ENCODE results near the gene NFILZ. TPM values are rescaled to one million over a fixed set of nuclear protein-coding genes. Genes with fewer than 3 reads are reported as not detected.

Gene NFILZ
- total RNA-seq, 1 donor from 2014 or later = not detected

DNA sequence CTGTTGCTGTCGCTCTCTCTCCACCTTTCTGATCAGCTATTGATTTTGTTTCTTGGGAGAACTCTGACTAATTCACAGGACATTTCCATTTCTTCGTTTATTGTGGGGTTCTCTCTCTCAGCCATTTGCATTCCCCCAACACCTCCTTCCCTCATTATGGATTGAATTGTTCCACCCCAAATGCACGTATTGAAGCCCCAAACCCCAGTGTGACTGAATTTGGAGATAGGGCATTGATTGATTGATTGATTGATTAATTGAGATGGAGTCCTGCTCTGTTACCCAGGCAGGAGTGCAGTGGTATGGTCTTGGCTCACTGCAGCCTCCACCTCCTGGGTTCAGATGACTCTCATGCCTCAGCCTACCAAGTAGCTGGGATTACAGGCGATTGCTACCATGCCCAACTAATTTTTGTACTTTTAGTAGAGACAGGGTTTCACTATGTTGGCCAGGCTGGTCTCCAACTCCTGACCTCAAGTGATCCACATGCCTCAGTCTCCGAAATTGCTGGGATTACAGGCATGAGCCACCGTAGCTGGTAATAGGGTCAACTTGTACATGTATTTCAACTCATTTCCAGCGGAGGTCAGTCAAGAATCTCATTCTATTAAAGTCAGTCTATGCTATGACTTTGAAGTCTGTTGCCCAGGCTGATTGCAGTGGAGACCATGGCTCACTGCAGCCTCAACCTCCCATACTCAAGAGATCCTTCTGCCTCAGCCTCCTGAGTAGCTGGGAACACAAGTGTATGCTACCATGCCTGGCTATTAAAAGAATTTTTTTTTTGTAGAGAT lies 13.6 kb downstream of the NFILZ start:
- H3K4me3 ChIP-seq = no peak overlapping the region
- H3K4me1 ChIP-seq = peaks cover 5% of the 10 kb centered on the region
- no peaks in the 10 kb centered on the region for H4K20me1 ChIP-seq (ENCODE audit: low read depth)
- Mint-ChIP-seq H3K4me3 (no peak overlapping the region), H3K4me1 (peaks cover 5% of the 10 kb centered on the region), H3K9me3 (peaks cover 6% of the 10 kb centered on the region), H3K36me3 (no peaks in the 10 kb centered on the region), H3K27ac (no peak overlapping the region), H3K27me3 (ENCODE audit: insufficient read depth, low read depth) (peaks cover 14% of the 10 kb centered on the region)
- no peak for TF ChIP-seq EZH2 (IDR thresholded peaks at IDR 0.05)
- TF ChIP-seq EZH2phosphoT487 (IDR thresholded peaks at IDR 0.05) = no peak
- TF ChIP-seq, protein P1, sequence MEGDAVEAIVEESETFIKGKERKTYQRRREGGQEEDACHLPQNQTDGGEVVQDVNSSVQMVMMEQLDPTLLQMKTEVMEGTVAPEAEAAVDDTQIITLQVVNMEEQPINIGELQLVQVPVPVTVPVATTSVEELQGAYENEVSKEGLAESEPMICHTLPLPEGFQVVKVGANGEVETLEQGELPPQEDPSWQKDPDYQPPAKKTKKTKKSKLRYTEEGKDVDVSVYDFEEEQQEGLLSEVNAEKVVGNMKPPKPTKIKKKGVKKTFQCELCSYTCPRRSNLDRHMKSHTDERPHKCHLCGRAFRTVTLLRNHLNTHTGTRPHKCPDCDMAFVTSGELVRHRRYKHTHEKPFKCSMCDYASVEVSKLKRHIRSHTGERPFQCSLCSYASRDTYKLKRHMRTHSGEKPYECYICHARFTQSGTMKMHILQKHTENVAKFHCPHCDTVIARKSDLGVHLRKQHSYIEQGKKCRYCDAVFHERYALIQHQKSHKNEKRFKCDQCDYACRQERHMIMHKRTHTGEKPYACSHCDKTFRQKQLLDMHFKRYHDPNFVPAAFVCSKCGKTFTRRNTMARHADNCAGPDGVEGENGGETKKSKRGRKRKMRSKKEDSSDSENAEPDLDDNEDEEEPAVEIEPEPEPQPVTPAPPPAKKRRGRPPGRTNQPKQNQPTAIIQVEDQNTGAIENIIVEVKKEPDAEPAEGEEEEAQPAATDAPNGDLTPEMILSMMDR (IDR thresholded peaks at IDR 0.05) = no peak
- no peak for DNase-seq (ENCODE audit: low spot score)
- no peak overlapping the region for H3K4me2 ChIP-seq
- no peak overlapping the region for H3K27ac ChIP-seq
- H2AFZ ChIP-seq (replicated peaks) = no peak overlapping the region
- H3K79me2 ChIP-seq (ENCODE audit: low read depth) = no peaks in the 10 kb centered on the region
- H3K36me3 ChIP-seq = no peaks in the 10 kb centered on the region
- peaks cover 15% of the 10 kb centered on the region for H3F3A ChIP-seq (ENCODE audit: low read depth)
- no peaks in the 10 kb centered on the region for H3K9me3 ChIP-seq (ENCODE audit: low read depth)
- H3K27me3 ChIP-seq = peaks cover 13% of the 10 kb centered on the region
- H3K9ac ChIP-seq = no peak overlapping the region

DNA sequence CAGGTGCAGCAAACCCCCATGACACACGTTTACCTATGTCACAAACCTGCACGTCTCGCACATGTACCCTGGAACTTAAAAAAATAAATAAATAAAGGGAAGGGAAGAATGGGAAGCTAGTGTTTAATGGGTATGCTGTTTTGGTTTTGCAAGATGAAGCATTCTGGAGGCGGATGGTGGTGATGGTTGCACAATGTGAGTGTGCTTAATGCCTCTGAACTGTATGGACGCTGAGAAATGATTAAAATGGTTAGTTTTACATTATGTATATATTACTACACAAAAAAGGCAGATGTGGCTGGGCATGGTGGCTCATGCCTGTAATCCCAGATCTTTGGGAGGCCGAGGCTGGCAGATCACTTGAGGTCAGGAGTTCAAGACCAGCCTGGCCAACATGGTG lies 17.8 kb downstream of the NFILZ start:
- Mint-ChIP-seq H3K36me3 (no peaks in the 10 kb centered on the region), H3K4me3 (no peak overlapping the region), H3K9me3 (no peaks in the 10 kb centered on the region), H3K27ac (no peak overlapping the region), H3K4me1 (no peaks in the 10 kb centered on the region), H3K27me3 (ENCODE audit: insufficient read depth, low read depth) (peaks cover 5% of the 10 kb centered on the region)
- Histone ChIP-seq H3K27me3 (peaks cover 12% of the 10 kb centered on the region), H3K4me2 (no peak overlapping the region), H3K36me3 (no peaks in the 10 kb centered on the region), H3F3A (ENCODE audit: low read depth) (no peaks in the 10 kb centered on the region), H3K79me2 (ENCODE audit: low read depth) (no peaks in the 10 kb centered on the region), H3K27ac (no peak overlapping the region), H4K20me1 (ENCODE audit: low read depth) (no peaks in the 10 kb centered on the region), H3K9me3 (ENCODE audit: low read depth) (no peaks in the 10 kb centered on the region), H2AFZ (replicated peaks) (no peak overlapping the region), H3K9ac (no peak overlapping the region), H3K4me1 (no peaks in the 10 kb centered on the region), H3K4me3 (no peak overlapping the region)
- no peak for DNase-seq (ENCODE audit: low spot score)
- TF ChIP-seq EZH2phosphoT487 (IDR thresholded peaks at IDR 0.05) = no peak
- TF ChIP-seq EZH2 (IDR thresholded peaks at IDR 0.05) = no peak
- TF ChIP-seq, protein P1 (IDR thresholded peaks at IDR 0.05) = no peak

DNA sequence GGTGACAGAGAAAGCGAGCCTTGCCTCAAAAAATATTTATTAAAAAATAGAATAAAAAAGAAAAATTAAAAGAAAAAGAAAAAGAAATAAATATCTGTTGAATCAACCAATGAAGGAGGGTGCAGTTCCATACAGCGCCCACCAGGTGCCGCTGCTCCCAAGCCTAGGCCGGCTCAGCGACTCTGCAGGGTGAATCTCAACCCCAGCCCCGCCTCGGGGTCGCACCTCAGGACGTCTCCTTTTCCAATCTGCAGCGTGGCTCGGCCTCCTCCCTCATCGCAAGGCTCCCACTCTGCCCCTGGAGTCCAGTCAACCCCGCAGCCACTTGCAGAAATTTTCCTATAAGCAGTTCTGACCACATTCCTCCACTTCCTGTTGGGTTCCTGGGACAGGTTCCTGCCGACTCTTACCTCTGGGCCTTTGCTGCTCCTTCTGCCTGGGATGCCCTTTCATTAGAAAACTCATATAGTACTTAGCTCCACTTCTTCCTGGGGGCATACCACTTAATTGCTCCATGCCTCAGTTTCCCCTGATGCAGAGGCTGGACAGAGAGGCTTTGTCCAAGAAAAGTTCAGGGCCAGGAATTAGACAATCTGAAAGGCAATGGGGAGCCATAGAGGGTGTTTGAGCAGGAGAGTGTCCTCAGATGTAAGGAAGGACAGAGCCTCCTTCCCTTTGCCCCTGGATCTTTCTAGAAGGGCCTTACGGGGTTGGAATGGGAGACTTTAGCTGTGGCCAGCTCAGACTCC lies 24.3 kb downstream of the NFILZ start:
- H3K4me3 ChIP-seq = no peak overlapping the region
- no peak overlapping the region for H3K27ac Mint-ChIP-seq

More for the DNA sequence above, 24.3 kb downstream of the NFILZ start:
- Mint-ChIP-seq H3K36me3 (no peaks in the 10 kb centered on the region), H3K4me3 (peak overlapping the region; percentile 43), H3K4me1 (peaks cover 8% of the 10 kb centered on the region), H3K27me3 (ENCODE audit: insufficient read depth, low read depth) (peaks cover 16% of the 10 kb centered on the region), H3K9me3 (no peaks in the 10 kb centered on the region)
- H2AFZ ChIP-seq (replicated peaks) = peak overlapping the region; percentile 71
- TF ChIP-seq EZH2phosphoT487 (IDR thresholded peaks at IDR 0.05) (no peak), EZH2 (IDR thresholded peaks at IDR 0.05) (no peak)
- TF ChIP-seq, protein P1 (IDR thresholded peaks at IDR 0.05) = peak; percentile 94
- H3F3A ChIP-seq (ENCODE audit: low read depth) = no peaks in the 10 kb centered on the region
- H3K79me2 ChIP-seq (ENCODE audit: low read depth) = no peaks in the 10 kb centered on the region
- H3K9me3 ChIP-seq (ENCODE audit: low read depth) = no peaks in the 10 kb centered on the region
- H3K9ac ChIP-seq = no peak overlapping the region
- H3K27ac ChIP-seq = no peak overlapping the region
- H3K4me2 ChIP-seq = peak overlapping the region; percentile 30
- H3K4me1 ChIP-seq = no peaks in the 10 kb centered on the region
- peak; percentile 82 for DNase-seq (ENCODE audit: low spot score)
- H3K36me3 ChIP-seq = no peaks in the 10 kb centered on the region
- H3K27me3 ChIP-seq = no peaks in the 10 kb centered on the region
- no peaks in the 10 kb centered on the region for H4K20me1 ChIP-seq (ENCODE audit: low read depth)

All from neural progenitor cell (in vitro differentiated cells).